Esophagus squamous epithelium (tissue), 4 donors: ENCODE measurements around the gene MINDY3.

ENCODE experiments used
- CTCF ChIP-seq, 6 experiments: fragments of 450-650 bp in 4 of 6; fragments of 200-600 bp in 2 of 6; sonication (generic) in 2 of 6; IDR thresholded peaks; one replicate each; pipeline ENCODE4 v1.5.1; 2016 to 2019; ENCODE audit warnings: antibody characterized with exemption in 6 of 6, mild to moderate bottlenecking in 4 of 6, moderate library complexity in 4 of 6
- POLR2A ChIP-seq, 4 donors: fragments of 450-650 bp; IDR thresholded peaks; one replicate each; pipeline ENCODE4 v1.6.1; 2017; ENCODE audit warnings: antibody characterized with exemption in 4 of 4, mild to moderate bottlenecking in 4 of 4, moderate library complexity in 3 of 4

DNA sequence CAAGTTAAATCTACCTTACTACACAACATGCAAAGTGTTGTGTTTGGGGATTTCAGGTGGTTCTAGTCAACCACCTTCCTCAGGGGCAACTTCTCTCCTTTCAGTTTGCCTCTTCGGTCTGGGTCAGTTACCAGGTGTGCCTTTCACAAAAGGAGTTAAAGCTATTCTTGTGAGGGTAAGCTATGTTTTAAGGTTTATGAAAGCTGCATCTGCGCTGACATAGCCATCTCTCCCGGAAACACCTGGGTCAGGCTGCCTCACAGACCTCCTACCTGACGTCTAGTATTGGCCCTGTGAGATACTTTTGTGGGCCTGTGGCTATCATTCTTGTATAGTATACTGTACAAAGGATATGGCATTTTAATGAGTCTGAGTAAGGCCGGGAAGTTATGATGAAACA, 72.9 kb downstream of the MINDY3 start:
- TF ChIP-seq CTCF (IDR thresholded peaks at IDR 0.05) (no peak), POLR2A (IDR thresholded peaks at IDR 0.05) (no peak)
